ENCODE measurements around the gene DLAT.
"Not testable (repeated sequence)": the region's sequence is repeated elsewhere in the genome, so short reads cannot be mapped to it uniquely, and the experiment has no call there.

The DLAT gene

GRCh38 chr11:112005422-112006094 lies 19.6 kb upstream of the DLAT start:
- no peak for FAIRE-seq

- FAIRE-seq, result not testable (repeated sequence)
Measured at GRCh38 chr11:112006095-112006441, 19.1 kb upstream of the DLAT start.

GRCh38 chr11:112011451-112011850 lies 13.8 kb upstream of the DLAT start:
- FAIRE-seq, result not testable (repeated sequence)

- FAIRE-seq, result no peak
Measured at GRCh38 chr11:112012874-112013273, 12.3 kb upstream of the DLAT start.

GRCh38 chr11:112013497-112014164 lies 11.6 kb upstream of the DLAT start:
- FAIRE-seq, result no peak

- FAIRE-seq, result no peak
Measured at GRCh38 chr11:112016088-112016764, 9.0 kb upstream of the DLAT start.

- no peak for FAIRE-seq
Measured at GRCh38 chr11:112016765-112017376, 8.3 kb upstream of the DLAT start.

GRCh38 chr11:112017538-112017937 lies 7.7 kb upstream of the DLAT start:
- no peak for FAIRE-seq

- FAIRE-seq, result no peak
Measured at GRCh38 chr11:112019066-112019465, 6.1 kb upstream of the DLAT start.

- no peak for FAIRE-seq
Measured at GRCh38 chr11:112023104-112023503, 2.1 kb upstream of the DLAT start.

GRCh38 chr11:112024178-112024772 lies 933 bp upstream of the DLAT start:
- no peak for FAIRE-seq

- no peak for FAIRE-seq
Measured at GRCh38 chr11:112025707-112026106, 499 bp downstream of the DLAT start.

GRCh38 chr11:112026784-112027410 lies 1.7 kb downstream of the DLAT start:
- not testable (repeated sequence) for FAIRE-seq

GRCh38 chr11:112029460-112029859 lies 4.3 kb downstream of the DLAT start:
- no peak for FAIRE-seq

GRCh38 chr11:112033902-112034301 lies 8.7 kb downstream of the DLAT start:
- no peak for FAIRE-seq

GRCh38 chr11:112037527-112037926 lies 12.3 kb downstream of the DLAT start:
- FAIRE-seq, result no peak

GRCh38 chr11:112042161-112042960 lies 17.2 kb downstream of the DLAT start:
- no peak for FAIRE-seq

GRCh38 chr11:112042961-112043304 lies 17.7 kb downstream of the DLAT start:
- no peak for FAIRE-seq

GRCh38 chr11:112044961-112045360 lies 19.8 kb downstream of the DLAT start:
- FAIRE-seq, result no peak

GRCh38 chr11:112046647-112047046 lies 21.4 kb downstream of the DLAT start:
- FAIRE-seq, result not testable (repeated sequence)

GRCh38 chr11:112048256-112048655 lies 23.0 kb downstream of the DLAT start:
- FAIRE-seq, result not testable (repeated sequence)

GRCh38 chr11:112049777-112050176 lies 24.6 kb downstream of the DLAT start:
- FAIRE-seq, result no peak
